ENCODE results near the gene MYRF.

GRCh38 chr11:61756147-61756451 lies 3.7 kb downstream of the MYRF start:
- TF ChIP-seq, protein P1, sequence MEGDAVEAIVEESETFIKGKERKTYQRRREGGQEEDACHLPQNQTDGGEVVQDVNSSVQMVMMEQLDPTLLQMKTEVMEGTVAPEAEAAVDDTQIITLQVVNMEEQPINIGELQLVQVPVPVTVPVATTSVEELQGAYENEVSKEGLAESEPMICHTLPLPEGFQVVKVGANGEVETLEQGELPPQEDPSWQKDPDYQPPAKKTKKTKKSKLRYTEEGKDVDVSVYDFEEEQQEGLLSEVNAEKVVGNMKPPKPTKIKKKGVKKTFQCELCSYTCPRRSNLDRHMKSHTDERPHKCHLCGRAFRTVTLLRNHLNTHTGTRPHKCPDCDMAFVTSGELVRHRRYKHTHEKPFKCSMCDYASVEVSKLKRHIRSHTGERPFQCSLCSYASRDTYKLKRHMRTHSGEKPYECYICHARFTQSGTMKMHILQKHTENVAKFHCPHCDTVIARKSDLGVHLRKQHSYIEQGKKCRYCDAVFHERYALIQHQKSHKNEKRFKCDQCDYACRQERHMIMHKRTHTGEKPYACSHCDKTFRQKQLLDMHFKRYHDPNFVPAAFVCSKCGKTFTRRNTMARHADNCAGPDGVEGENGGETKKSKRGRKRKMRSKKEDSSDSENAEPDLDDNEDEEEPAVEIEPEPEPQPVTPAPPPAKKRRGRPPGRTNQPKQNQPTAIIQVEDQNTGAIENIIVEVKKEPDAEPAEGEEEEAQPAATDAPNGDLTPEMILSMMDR (IDR thresholded peaks at IDR 0.05): no peak
- TF ChIP-seq POLR2A (IDR thresholded peaks at IDR 0.05): peak; percentile 27 to 69
